Right atrium auricular region (tissue), 2 donors: Measurements from ENCODE around the gene C1orf141. TPM values are rescaled to one million over a fixed set of nuclear protein-coding genes. Genes with fewer than 3 reads are reported as not detected.
"Not testable (repeated sequence)": the region's sequence is repeated elsewhere in the genome, so short reads cannot be mapped to it uniquely, and the experiment has no call there.

ENCODE experiments used
- DNase-seq: peaks from one replicate; pipeline ENCODE4 v3.0.0-alpha.2; 2019; ENCODE audit warnings: low spot score
- H3K27ac ChIP-seq, 2 donors: fragments of 200-600 bp; sonication (generic); 1 replicate in 1 of 2; 2 replicates in 1 of 2; pipeline ENCODE4 v1.5.1; 2016 to 2019
- H3K27me3 ChIP-seq, 2 donors: fragments of 200-600 bp; sonication (generic); one replicate each; pipeline versions ENCODE4 v1.5.1 to v1.6.0; 2017 to 2019
- H3K36me3 ChIP-seq: fragments of 200-600 bp; sonication (generic); one replicate; pipeline ENCODE4 v1.5.1; 2016
- H3K4me1 ChIP-seq, 2 donors: fragments of 200-600 bp; sonication (generic); one replicate each; pipeline versions ENCODE4 v1.5.1 to v1.6.0; 2017 to 2019
- H3K4me3 ChIP-seq, 2 donors: fragments of 200-600 bp; sonication (generic); 1 replicate in 1 of 2; 2 replicates in 1 of 2; pipeline ENCODE4 v1.5.1; 2017 to 2019; ENCODE audit warnings: mild to moderate bottlenecking in 1 of 2, moderate library complexity in 1 of 2
- H3K9me3 ChIP-seq, 2 donors: fragments of 200-600 bp; sonication (generic); one replicate each; pipeline ENCODE4 v1.5.1; 2019
- total RNA-seq, 2 donors: library from RNA; depleted of rRNA; stranded (reverse); fragments of >200 nt; gene quantifications; one replicate each; pipeline ENCODE4 v1.1.0, GENCODE V29; 2016
- TF ChIP-seq, protein P1 (sequence below), 2 donors: fragments of 200-600 bp; sonication (generic); IDR thresholded peaks; one replicate each; pipeline ENCODE4 v1.5.1; 2019; ENCODE audit warnings: antibody characterized with exemption in 2 of 2

Gene C1orf141
- total RNA-seq, 2 donors from 2014 or later: not detected

DNA sequence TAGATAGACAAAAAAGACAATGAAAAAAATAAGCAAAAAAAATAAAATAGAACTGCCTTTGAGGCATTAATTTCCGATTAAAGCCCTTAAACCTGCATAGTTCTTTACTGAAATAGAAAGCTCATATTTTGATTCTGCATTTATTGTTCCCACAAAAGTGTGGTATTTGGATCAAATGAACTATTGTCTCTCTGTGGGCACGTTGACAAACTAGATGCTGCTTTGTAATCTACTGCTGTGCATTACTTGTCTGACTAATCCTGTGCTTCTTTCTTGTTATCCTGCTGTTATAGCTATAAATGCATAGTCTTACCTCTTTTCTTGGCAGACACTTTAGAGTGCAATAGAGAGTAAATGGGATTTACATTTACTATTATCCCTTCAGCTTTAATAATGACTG is 49.4 kb downstream of the C1orf141 start:
- H3K9me3 ChIP-seq: peaks cover 0 to 10% of the 10 kb centered on the region in 2 donors
- no peaks in the 10 kb centered on the region for H3K27me3 ChIP-seq
- TF ChIP-seq, protein P1, sequence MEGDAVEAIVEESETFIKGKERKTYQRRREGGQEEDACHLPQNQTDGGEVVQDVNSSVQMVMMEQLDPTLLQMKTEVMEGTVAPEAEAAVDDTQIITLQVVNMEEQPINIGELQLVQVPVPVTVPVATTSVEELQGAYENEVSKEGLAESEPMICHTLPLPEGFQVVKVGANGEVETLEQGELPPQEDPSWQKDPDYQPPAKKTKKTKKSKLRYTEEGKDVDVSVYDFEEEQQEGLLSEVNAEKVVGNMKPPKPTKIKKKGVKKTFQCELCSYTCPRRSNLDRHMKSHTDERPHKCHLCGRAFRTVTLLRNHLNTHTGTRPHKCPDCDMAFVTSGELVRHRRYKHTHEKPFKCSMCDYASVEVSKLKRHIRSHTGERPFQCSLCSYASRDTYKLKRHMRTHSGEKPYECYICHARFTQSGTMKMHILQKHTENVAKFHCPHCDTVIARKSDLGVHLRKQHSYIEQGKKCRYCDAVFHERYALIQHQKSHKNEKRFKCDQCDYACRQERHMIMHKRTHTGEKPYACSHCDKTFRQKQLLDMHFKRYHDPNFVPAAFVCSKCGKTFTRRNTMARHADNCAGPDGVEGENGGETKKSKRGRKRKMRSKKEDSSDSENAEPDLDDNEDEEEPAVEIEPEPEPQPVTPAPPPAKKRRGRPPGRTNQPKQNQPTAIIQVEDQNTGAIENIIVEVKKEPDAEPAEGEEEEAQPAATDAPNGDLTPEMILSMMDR (IDR thresholded peaks at IDR 0.05): no peak
- no peaks in the 10 kb centered on the region for H3K36me3 ChIP-seq
- H3K27ac ChIP-seq: no peak overlapping the region
- no peak overlapping the region for H3K4me3 ChIP-seq
- H3K4me1 ChIP-seq: no peaks in the 10 kb centered on the region
- DNase-seq: no peak

- TF ChIP-seq, protein P1 (IDR thresholded peaks at IDR 0.05): no peak
Measured at GRCh38 chr1:67084765-67085318, 49.9 kb downstream of the C1orf141 start.

GRCh38 chr1:67078291-67078690 is 56.5 kb downstream of the C1orf141 start:
- TF ChIP-seq, protein P1 (IDR thresholded peaks at IDR 0.05): no peak
- Histone ChIP-seq H3K9me3 (no peaks in the 10 kb centered on the region), H3K4me1 (no peaks in the 10 kb centered on the region), H3K27ac (no peak overlapping the region), H3K27me3 (no peaks in the 10 kb centered on the region), H3K4me3 (no peak overlapping the region), H3K36me3 (no peaks in the 10 kb centered on the region)
- no peak for DNase-seq

More at GRCh38 chr1:67084765-67085318, 49.9 kb downstream of the C1orf141 start:
- Histone ChIP-seq H3K4me1 (no peaks in the 10 kb centered on the region), H3K4me3 (no peak overlapping the region), H3K9me3 (peaks cover 0 to 6% of the 10 kb centered on the region in 2 donors), H3K27ac (no peak overlapping the region), H3K36me3 (no peaks in the 10 kb centered on the region), H3K27me3 (no peaks in the 10 kb centered on the region)
- no peak for DNase-seq

DNA sequence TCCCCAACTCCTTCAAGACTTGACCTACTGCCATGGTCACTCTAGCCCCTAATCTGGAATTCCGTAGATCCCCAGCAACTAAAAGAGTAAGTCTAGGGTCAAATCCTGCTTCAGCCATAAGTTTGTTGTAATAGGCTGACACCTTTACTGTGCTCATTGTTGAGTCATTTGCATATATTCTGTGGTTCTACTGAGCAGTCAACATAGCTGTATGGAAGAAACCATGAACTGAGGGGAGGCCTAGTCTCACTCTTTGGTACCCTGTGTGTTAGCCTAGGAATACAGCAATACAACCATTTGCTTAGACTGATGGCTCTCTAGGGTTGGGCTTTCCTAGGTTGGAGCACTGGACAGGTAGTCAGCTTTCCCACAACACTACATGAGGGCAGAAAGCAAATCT is 57.2 kb downstream of the C1orf141 start:
- Histone ChIP-seq H3K27me3 (no peaks in the 10 kb centered on the region), H3K4me1 (no peaks in the 10 kb centered on the region), H3K9me3 (peaks cover 0 to 3% of the 10 kb centered on the region in 2 donors), H3K36me3 (no peaks in the 10 kb centered on the region), H3K27ac (no peak overlapping the region), H3K4me3 (no peak overlapping the region)
- TF ChIP-seq, protein P1 (IDR thresholded peaks at IDR 0.05): no peak
- no peak for DNase-seq

GRCh38 chr1:67072749-67073148 is 62.0 kb downstream of the C1orf141 start:
- H3K27me3 ChIP-seq: no peaks in the 10 kb centered on the region
- no peaks in the 10 kb centered on the region for H3K36me3 ChIP-seq
- TF ChIP-seq, protein P1 (IDR thresholded peaks at IDR 0.05): no peak
- H3K4me1 ChIP-seq: no peaks in the 10 kb centered on the region
- H3K9me3 ChIP-seq: peaks cover 0 to 12% of the 10 kb centered on the region in 2 donors
- no peak for DNase-seq
- H3K27ac ChIP-seq: no peak overlapping the region
- no peak overlapping the region for H3K4me3 ChIP-seq

GRCh38 chr1:67067655-67068054 is 67.1 kb downstream of the C1orf141 start:
- H3K4me1 ChIP-seq, H3K4me3 ChIP-seq, H3K27ac ChIP-seq, H3K27me3 ChIP-seq, H3K36me3 ChIP-seq, DNase-seq: not testable (repeated sequence)
- peaks cover 0 to 14% of the 10 kb centered on the region in 2 donors for H3K9me3 ChIP-seq
